ENCODE results near the gene MRAP2.

The MRAP2 gene

DNA sequence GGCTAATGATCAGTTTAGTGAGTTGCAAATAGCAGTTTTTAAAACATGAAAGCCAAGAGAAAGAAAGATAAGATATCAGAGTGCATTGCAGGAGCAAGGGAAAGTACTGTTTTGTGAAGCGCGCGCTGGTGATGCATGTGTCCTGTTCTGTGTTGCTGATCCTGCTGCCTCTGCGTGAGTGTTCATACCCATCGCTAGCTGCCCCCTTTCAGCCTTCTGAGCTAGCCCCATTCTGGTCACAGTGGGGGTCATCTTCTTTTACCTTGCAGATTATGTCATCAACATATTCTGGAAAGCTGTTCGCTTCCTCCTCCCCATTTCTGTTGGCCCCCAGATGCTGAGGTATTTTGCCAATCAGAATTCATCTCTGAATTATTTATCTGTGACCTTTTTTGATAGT, 1.9 kb downstream of the MRAP2 start:
- Histone ChIP-seq H3K9me3 (ENCODE audit: insufficient read depth, low read length) (peaks cover 24% of the 10 kb centered on the region), H3K9ac (ENCODE audit: insufficient read length, low read depth) (no peak overlapping the region), H3K4me3 (ENCODE audit: insufficient read length, low read depth) (no peak overlapping the region), H3K4me1 (ENCODE audit: insufficient read depth, insufficient read length) (no peaks in the 10 kb centered on the region), H3K36me3 (ENCODE audit: insufficient read depth, insufficient read length, low read length) (no peaks in the 10 kb centered on the region), H3K27me3 (ENCODE audit: insufficient read depth, insufficient read length) (peaks cover 30% of the 10 kb centered on the region)
- TF ChIP-seq YY1 (IDR thresholded peaks at IDR 0.05; ENCODE audit: insufficient read depth, insufficient read length): no peak
- no peak for TF ChIP-seq SUZ12 (IDR thresholded peaks at IDR 0.05; ENCODE audit: extremely low read depth, insufficient read depth, insufficient read length)
- TF ChIP-seq ZNF274 (IDR thresholded peaks at IDR 0.05; ENCODE audit: low read depth, low read length): no peak
- no peak for DNase-seq (ENCODE audit: low read depth, low spot score)

DNA sequence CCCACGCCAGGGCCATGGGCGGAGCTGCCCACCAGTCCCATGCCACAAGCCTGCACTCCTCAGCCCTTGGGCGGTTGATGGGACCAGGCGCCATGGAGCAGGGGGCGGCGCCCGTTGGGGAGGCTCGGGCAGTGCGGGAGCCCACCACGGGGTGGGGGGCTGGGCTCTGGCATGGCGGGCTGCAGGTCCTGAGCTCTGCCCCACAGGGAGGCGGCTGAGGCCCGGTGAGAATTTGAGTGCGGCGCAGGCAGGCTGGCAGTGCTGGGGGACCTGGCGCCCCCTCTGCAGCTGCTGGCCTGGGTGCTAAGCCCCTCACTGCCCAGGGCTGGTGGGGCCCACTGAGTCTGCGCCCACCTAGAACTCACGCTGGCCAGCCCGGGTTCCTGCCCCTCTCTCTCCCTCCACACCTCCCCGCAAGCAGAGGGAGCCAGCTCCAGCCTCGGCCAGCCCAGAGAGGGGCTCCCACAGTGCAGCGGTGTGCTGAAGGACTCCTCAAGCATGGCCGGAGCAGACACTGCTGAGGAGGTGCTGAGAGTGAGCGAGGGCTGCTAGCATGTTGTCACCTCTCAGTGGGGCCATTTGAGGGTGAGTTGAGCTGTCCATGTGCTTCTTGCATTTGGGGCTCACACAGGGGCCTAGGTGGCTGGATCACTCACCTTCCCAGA, 4.0 kb downstream of the MRAP2 start:
- H3K36me3 ChIP-seq (ENCODE audit: insufficient read depth, insufficient read length, low read length): no peaks in the 10 kb centered on the region
- no peak for DNase-seq (ENCODE audit: low read depth, low spot score)
- H3K9ac ChIP-seq (ENCODE audit: insufficient read length, low read depth): no peak overlapping the region
- no peak overlapping the region for H3K4me3 ChIP-seq (ENCODE audit: insufficient read length, low read depth)
- H3K27me3 ChIP-seq (ENCODE audit: insufficient read depth, insufficient read length): peaks cover 25% of the 10 kb centered on the region
- H3K9me3 ChIP-seq (ENCODE audit: insufficient read depth, low read length): peaks cover 33% of the 10 kb centered on the region
- TF ChIP-seq ZNF274 (IDR thresholded peaks at IDR 0.05; ENCODE audit: low read depth, low read length): no peak
- TF ChIP-seq YY1 (IDR thresholded peaks at IDR 0.05; ENCODE audit: insufficient read depth, insufficient read length): no peak
- H3K4me1 ChIP-seq (ENCODE audit: insufficient read depth, insufficient read length): no peaks in the 10 kb centered on the region

DNA sequence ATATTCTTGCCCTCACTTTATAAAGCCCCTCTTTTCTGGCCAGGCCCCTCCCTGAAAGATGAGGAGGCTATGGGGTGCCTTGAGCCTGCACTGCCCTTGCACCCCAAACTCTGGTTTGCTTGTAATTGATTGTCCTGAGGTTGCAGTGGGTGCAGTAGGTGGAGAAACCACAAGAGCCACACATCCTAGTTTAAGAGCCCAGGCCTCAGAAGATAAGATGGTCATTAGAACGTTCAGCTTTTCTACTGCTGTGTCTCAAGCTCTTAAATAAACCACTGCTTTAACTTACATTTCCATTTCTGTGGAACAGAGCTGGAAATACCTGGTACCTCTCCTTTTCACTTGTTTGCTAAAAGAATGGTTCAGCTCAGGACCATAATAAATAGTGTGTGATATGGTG, 9.0 kb downstream of the MRAP2 start:
- Histone ChIP-seq H3K27me3 (ENCODE audit: insufficient read depth, insufficient read length) (no peaks in the 10 kb centered on the region), H3K4me1 (ENCODE audit: insufficient read depth, insufficient read length) (no peaks in the 10 kb centered on the region), H3K36me3 (ENCODE audit: insufficient read depth, insufficient read length, low read length) (no peaks in the 10 kb centered on the region), H3K4me3 (ENCODE audit: insufficient read length, low read depth) (no peak overlapping the region), H3K9ac (ENCODE audit: insufficient read length, low read depth) (no peak overlapping the region), H3K9me3 (ENCODE audit: insufficient read depth, low read length) (peaks cover 28% of the 10 kb centered on the region)
- TF ChIP-seq ZNF274 (IDR thresholded peaks at IDR 0.05; ENCODE audit: low read depth, low read length): no peak
- TF ChIP-seq YY1 (IDR thresholded peaks at IDR 0.05; ENCODE audit: insufficient read depth, insufficient read length): no peak
- TF ChIP-seq SUZ12 (IDR thresholded peaks at IDR 0.05; ENCODE audit: extremely low read depth, insufficient read depth, insufficient read length): no peak
- DNase-seq (ENCODE audit: low read depth, low spot score): no peak

DNA sequence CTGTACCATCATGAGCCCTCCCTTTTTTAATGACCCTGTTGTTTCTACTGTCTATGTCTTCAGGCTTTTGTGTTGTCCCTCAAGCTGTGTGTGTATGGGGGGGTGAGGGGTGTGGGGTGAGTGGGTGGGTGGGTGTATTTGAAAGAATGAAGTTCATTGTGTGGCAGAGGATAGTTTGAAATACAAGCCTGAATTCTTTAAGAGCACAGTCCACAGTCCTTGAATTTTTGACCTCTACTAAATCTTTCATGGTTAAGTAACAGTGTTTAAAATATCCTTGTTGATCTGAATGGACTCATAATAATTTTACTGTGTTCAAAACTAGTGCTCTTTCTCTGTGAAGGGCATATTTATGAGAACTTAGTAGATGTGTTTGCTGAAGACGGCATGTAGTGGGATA, 10.0 kb downstream of the MRAP2 start:
- Histone ChIP-seq H3K4me3 (ENCODE audit: insufficient read length, low read depth) (no peak overlapping the region), H3K9ac (ENCODE audit: insufficient read length, low read depth) (no peak overlapping the region), H3K4me1 (ENCODE audit: insufficient read depth, insufficient read length) (no peaks in the 10 kb centered on the region), H3K36me3 (ENCODE audit: insufficient read depth, insufficient read length, low read length) (no peaks in the 10 kb centered on the region), H3K27me3 (ENCODE audit: insufficient read depth, insufficient read length) (no peaks in the 10 kb centered on the region), H3K9me3 (ENCODE audit: insufficient read depth, low read length) (peaks cover 18% of the 10 kb centered on the region)
- TF ChIP-seq SUZ12 (IDR thresholded peaks at IDR 0.05; ENCODE audit: extremely low read depth, insufficient read depth, insufficient read length) (no peak), YY1 (IDR thresholded peaks at IDR 0.05; ENCODE audit: insufficient read depth, insufficient read length) (no peak), ZNF274 (IDR thresholded peaks at IDR 0.05; ENCODE audit: low read depth, low read length) (no peak)
- no peak for DNase-seq (ENCODE audit: low read depth, low spot score)

DNA sequence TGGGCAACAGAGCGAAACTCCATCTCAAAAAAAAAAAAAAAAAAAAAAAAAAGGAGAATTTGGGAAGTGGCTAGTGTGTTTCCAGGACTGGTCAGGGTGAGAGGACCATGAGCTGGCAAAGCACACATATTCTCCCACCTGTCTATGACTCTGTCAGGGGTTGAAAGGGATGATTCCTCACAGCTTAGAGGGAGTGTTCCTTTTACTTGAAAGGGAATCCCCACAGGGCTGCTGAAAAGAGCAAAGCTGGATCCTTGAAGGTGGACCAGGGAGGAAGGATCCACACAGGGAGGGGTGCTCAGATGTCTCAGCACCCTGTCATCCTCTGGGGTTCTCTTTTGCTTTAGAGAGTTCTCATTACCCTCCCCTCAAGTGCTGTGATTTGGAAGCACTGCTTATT, 13.2 kb downstream of the MRAP2 start:
- no peak for DNase-seq (ENCODE audit: low read depth, low spot score)
- no peaks in the 10 kb centered on the region for H3K36me3 ChIP-seq (ENCODE audit: insufficient read depth, insufficient read length, low read length)
- H3K9ac ChIP-seq (ENCODE audit: insufficient read length, low read depth): no peak overlapping the region
- H3K27me3 ChIP-seq (ENCODE audit: insufficient read depth, insufficient read length): no peaks in the 10 kb centered on the region
- H3K9me3 ChIP-seq (ENCODE audit: insufficient read depth, low read length): no peaks in the 10 kb centered on the region
- H3K4me3 ChIP-seq (ENCODE audit: insufficient read length, low read depth): no peak overlapping the region
- H3K4me1 ChIP-seq (ENCODE audit: insufficient read depth, insufficient read length): peaks cover 3% of the 10 kb centered on the region
- no peak for TF ChIP-seq SUZ12 (IDR thresholded peaks at IDR 0.05; ENCODE audit: extremely low read depth, insufficient read depth, insufficient read length)
- no peak for TF ChIP-seq ZNF274 (IDR thresholded peaks at IDR 0.05; ENCODE audit: low read depth, low read length)
- TF ChIP-seq YY1 (IDR thresholded peaks at IDR 0.05; ENCODE audit: insufficient read depth, insufficient read length): no peak

DNA sequence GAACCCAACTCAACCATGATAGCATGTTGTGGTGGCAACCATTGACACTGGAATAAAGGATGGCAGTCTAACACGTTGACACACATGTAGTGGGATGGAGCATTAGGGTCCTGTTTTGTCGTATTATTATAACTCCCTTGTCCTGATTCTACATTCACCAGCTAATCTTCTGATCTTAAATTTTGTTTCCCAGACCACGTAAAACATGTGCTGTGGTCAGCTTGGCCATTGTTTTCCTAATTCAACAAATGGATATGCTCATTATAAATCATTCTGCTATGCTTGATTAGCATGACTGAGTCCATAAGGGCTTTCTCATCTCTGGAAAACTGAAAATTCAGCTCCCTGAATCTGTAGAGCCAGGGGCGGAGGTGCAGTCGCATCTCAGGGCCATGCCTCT, 15.0 kb downstream of the MRAP2 start:
- H3K4me1 ChIP-seq (ENCODE audit: insufficient read depth, insufficient read length): peaks cover 4% of the 10 kb centered on the region
- H3K36me3 ChIP-seq (ENCODE audit: insufficient read depth, insufficient read length, low read length): no peaks in the 10 kb centered on the region
- H3K4me3 ChIP-seq (ENCODE audit: insufficient read length, low read depth): no peak overlapping the region
- no peak overlapping the region for H3K9ac ChIP-seq (ENCODE audit: insufficient read length, low read depth)
- H3K27me3 ChIP-seq (ENCODE audit: insufficient read depth, insufficient read length): no peaks in the 10 kb centered on the region
- TF ChIP-seq SUZ12 (IDR thresholded peaks at IDR 0.05; ENCODE audit: extremely low read depth, insufficient read depth, insufficient read length) (no peak), YY1 (IDR thresholded peaks at IDR 0.05; ENCODE audit: insufficient read depth, insufficient read length) (no peak), ZNF274 (IDR thresholded peaks at IDR 0.05; ENCODE audit: low read depth, low read length) (no peak)
- H3K9me3 ChIP-seq (ENCODE audit: insufficient read depth, low read length): no peaks in the 10 kb centered on the region
- DNase-seq (ENCODE audit: low read depth, low spot score): no peak

DNA sequence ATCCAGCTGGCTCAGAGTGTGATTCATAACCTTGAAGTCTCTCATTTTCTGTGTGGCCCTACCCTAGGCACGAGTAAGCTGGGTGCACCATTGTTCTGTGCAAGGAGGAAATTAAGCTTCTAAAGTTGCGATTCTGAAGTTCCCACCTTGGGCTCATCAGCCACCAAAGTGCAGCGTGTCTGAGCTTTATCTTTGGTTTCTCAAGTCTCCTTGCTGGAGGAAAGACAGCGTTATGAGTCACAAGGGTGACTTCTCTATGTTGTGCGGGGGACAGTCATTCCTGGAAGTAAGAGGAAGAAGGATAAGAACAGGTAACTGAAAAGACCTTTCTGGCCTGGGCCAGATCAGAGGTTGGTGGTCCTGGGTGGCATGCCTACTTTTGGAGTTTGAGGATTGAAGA, 16.8 kb downstream of the MRAP2 start:
- peaks cover 4% of the 10 kb centered on the region for H3K4me1 ChIP-seq (ENCODE audit: insufficient read depth, insufficient read length)
- no peaks in the 10 kb centered on the region for H3K9me3 ChIP-seq (ENCODE audit: insufficient read depth, low read length)
- H3K36me3 ChIP-seq (ENCODE audit: insufficient read depth, insufficient read length, low read length): no peaks in the 10 kb centered on the region
- H3K4me3 ChIP-seq (ENCODE audit: insufficient read length, low read depth): no peak overlapping the region
- TF ChIP-seq SUZ12 (IDR thresholded peaks at IDR 0.05; ENCODE audit: extremely low read depth, insufficient read depth, insufficient read length) (no peak), YY1 (IDR thresholded peaks at IDR 0.05; ENCODE audit: insufficient read depth, insufficient read length) (no peak), ZNF274 (IDR thresholded peaks at IDR 0.05; ENCODE audit: low read depth, low read length) (no peak)
- H3K9ac ChIP-seq (ENCODE audit: insufficient read length, low read depth): no peak overlapping the region
- DNase-seq (ENCODE audit: low read depth, low spot score): no peak
- H3K27me3 ChIP-seq (ENCODE audit: insufficient read depth, insufficient read length): no peaks in the 10 kb centered on the region

All from NT2/D1 (cell line).